Mucosa of descending colon (tissue), 3 donors: ENCODE data around the gene SPTB. TPM values are rescaled to one million over a fixed set of nuclear protein-coding genes. Genes with fewer than 3 reads are reported as not detected.

Source experiments
- ATAC-seq: fragments of 200-7000 bp; cut with Tn5 transposase; one replicate; pipeline ENCODE4 v1.9.1; 2020; ENCODE audit warnings: mild to moderate bottlenecking, moderate library complexity
- DNase-seq, 3 donors: peaks; one replicate each; pipeline ENCODE4 v3.0.0-alpha.2; 2020
- H3K36me3 ChIP-seq: fragments of 200-600 bp; one replicate; pipeline ENCODE4 v1.8.0; 2021; ENCODE audit warnings: low read depth, mild to moderate bottlenecking
- H3K4me1 ChIP-seq: fragments of 200-600 bp; one replicate; pipeline ENCODE4 v1.8.0; 2021; ENCODE audit warnings: low read depth, mild to moderate bottlenecking
- H3K4me3 ChIP-seq: fragments of 200-600 bp; one replicate; pipeline ENCODE4 v1.8.0; 2021; ENCODE audit warnings: mild to moderate bottlenecking
- H3K9me3 ChIP-seq: fragments of 200-600 bp; one replicate; pipeline ENCODE4 v1.8.0; 2021; ENCODE audit warnings: mild to moderate bottlenecking
- intact Hi-C, 2 donors: fragments of 100-400 bp; cut with DNase I in 1 of 2; cut with micrococcal nuclease in 1 of 2; formaldehyde crosslinking; loops; one replicate each; pipeline versions ENCODE4 v1.11.0 to v1.11.1; 2022; cut with DNase I, micrococcal nuclease
- total RNA-seq, 3 donors: library from RNA; stranded (reverse); fragmentation: NEBNext Ultra II Directional in 2 of 3; extraction: Animal tissue kit (Norgen Biotek cat#: 25700) in 2 of 3; gene quantifications; one replicate each; pipeline versions ENCODE4 v1.2.1 to v1.2.4, GENCODE V29; 2021 to 2023
- TF ChIP-seq, protein P1 (sequence below): fragments of 200-600 bp; IDR thresholded peaks from one replicate; pipeline ENCODE4 v1.8.0; 2022; ENCODE audit warnings: antibody characterized with exemption, mild to moderate bottlenecking
- donor health status: DM: no; HTN: no; CAD: no; lungs with moderate emphysema.
- donor health status: DM: no; HTN: no; CAD: no.
- donor health status: DM: no; HTN: yes; CAD: no.

SPTB gene
- total RNA-seq, 3 donors from 2014 or later = 0.35 to 1.4 (median 0.51) TPM

- intact Hi-C loops = no loop called here
- TF ChIP-seq, protein P1, sequence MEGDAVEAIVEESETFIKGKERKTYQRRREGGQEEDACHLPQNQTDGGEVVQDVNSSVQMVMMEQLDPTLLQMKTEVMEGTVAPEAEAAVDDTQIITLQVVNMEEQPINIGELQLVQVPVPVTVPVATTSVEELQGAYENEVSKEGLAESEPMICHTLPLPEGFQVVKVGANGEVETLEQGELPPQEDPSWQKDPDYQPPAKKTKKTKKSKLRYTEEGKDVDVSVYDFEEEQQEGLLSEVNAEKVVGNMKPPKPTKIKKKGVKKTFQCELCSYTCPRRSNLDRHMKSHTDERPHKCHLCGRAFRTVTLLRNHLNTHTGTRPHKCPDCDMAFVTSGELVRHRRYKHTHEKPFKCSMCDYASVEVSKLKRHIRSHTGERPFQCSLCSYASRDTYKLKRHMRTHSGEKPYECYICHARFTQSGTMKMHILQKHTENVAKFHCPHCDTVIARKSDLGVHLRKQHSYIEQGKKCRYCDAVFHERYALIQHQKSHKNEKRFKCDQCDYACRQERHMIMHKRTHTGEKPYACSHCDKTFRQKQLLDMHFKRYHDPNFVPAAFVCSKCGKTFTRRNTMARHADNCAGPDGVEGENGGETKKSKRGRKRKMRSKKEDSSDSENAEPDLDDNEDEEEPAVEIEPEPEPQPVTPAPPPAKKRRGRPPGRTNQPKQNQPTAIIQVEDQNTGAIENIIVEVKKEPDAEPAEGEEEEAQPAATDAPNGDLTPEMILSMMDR = no peak
- Histone ChIP-seq H3K4me1 (no peaks in the 10 kb centered on the region), H3K9me3 (no peaks in the 10 kb centered on the region), H3K36me3 (no peaks in the 10 kb centered on the region), H3K4me3 (no peak overlapping the region)
- ATAC-seq (no peak), DNase-seq (no peak)
These were observed 93.2 kb downstream of the SPTB start for GRCh38 chr14:64786296-64787149.

DNA sequence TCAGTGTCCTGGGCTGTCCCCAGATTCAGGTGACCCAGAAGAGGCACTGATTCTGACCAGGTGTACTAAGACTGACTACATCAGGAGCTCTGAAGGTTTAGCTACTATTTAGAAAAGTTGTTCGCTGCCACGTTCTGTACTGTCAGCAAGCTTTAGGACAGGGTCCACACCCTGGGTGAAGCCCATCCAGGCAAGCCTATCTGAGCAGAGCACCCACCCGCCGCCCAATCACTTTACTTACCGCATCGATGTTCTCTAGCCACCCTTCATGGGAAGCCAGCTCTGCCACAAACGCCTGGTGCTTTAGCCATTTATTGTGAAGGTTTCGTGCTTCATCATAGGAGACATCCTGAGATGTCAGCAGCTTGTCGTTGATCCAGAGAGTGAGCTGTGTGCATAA is 95.7 kb downstream of the SPTB start:
- intact Hi-C loops = no loop called here
- Histone ChIP-seq H3K36me3 (no peaks in the 10 kb centered on the region), H3K4me1 (no peaks in the 10 kb centered on the region), H3K4me3 (no peak overlapping the region), H3K9me3 (no peaks in the 10 kb centered on the region)
- DNase-seq (no peak), ATAC-seq (no peak)
- TF ChIP-seq, protein P1 = no peak

- TF ChIP-seq, protein P1 = no peak
- no peaks in the 10 kb centered on the region for H3K4me1 ChIP-seq
- DNase-seq = no peak
- no peak overlapping the region for H3K4me3 ChIP-seq
- H3K36me3 ChIP-seq = no peaks in the 10 kb centered on the region
- intact Hi-C loops = no loop called here
- no peaks in the 10 kb centered on the region for H3K9me3 ChIP-seq
- no peak for ATAC-seq
These were observed 97.5 kb downstream of the SPTB start for GRCh38 chr14:64782196-64782595.

- H3K9me3 ChIP-seq = no peaks in the 10 kb centered on the region
- H3K4me1 ChIP-seq = no peaks in the 10 kb centered on the region
- ATAC-seq (no peak), DNase-seq (no peak)
- no peak overlapping the region for H3K4me3 ChIP-seq
- TF ChIP-seq, protein P1 = no peak
- no peaks in the 10 kb centered on the region for H3K36me3 ChIP-seq
- intact Hi-C loops = no loop called here
These were observed 100.2 kb downstream of the SPTB start for GRCh38 chr14:64779472-64779871.

DNA sequence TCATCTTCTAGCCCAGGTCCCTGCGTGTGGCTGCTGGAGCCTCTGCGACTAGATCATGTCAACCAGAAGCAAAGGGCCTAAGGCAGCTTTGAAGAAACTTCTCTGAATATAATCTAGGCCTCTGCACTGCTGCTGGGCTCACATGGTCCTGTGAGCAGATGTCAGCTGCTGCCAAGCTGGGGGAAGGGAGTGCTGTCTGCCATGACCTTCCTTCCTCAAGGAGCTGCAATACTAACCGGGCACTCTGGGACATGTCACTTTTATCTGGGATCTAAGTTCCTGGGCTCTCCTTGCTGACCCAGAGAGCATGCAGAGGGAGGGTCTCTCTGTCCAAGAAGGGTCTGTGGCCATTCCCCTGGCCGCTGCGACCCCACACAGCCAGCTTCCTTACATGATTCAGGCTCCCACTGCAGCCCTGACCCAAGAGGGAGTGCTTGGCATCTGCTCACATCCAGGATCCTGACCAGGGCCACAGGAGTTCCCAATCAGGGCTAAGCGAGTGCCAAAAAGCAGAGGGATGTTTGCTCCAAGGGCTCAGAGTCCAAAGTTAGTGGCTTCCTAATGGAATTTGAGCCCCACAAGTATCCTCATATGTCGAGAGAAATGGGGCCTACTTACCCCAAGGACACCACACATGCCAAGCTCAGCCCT is 101.5 kb downstream of the SPTB start:
- Histone ChIP-seq H3K4me3 (no peak overlapping the region), H3K36me3 (no peaks in the 10 kb centered on the region), H3K4me1 (no peaks in the 10 kb centered on the region), H3K9me3 (no peaks in the 10 kb centered on the region)
- no peak for DNase-seq
- TF ChIP-seq, protein P1 = no peak
- no peak for ATAC-seq
- intact Hi-C loops = no loop called here
